ENCODE data around the gene RDH16.
"Not testable (repeated sequence)": the region's sequence is repeated elsewhere in the genome, so short reads cannot be mapped to it uniquely, and the experiment has no call there.

Gene RDH16

GRCh38 chr12:56954057-56954957 lies 3.1 kb downstream of the RDH16 start:
- no peak overlapping the region for H3K27ac Mint-ChIP-seq
- peaks cover 1 to 9% of the 10 kb centered on the region in 2 donors for H3K27me3 Mint-ChIP-seq
- H3K36me3 Mint-ChIP-seq: peaks cover 7 to 33% of the 10 kb centered on the region in 2 donors
- DNase-seq: no peak
- H3K4me3 Mint-ChIP-seq: no peak overlapping the region
- peaks cover 7% of the 10 kb centered on the region in 2 donors for H3K9me3 Mint-ChIP-seq
- no peak for ATAC-seq (replicated peaks)
- H3K4me1 Mint-ChIP-seq: no peaks in the 10 kb centered on the region

- Mint-ChIP-seq H3K9me3 (peaks cover 7% of the 10 kb centered on the region in 2 donors), H3K27ac (no peak overlapping the region)
- ATAC-seq (replicated peaks): no peak
Measured at GRCh38 chr12:56953314-56953713, 4.1 kb downstream of the RDH16 start.

GRCh38 chr12:56951582-56952339 lies 5.6 kb downstream of the RDH16 start:
- Mint-ChIP-seq H3K9me3 (peaks cover 0 to 3% of the 10 kb centered on the region in 2 donors), H3K4me1 (no peaks in the 10 kb centered on the region), H3K27me3 (peaks cover 7 to 8% of the 10 kb centered on the region in 2 donors), H3K36me3 (peaks cover 7 to 22% of the 10 kb centered on the region in 2 donors), H3K4me3 (no peak overlapping the region), H3K27ac (no peak overlapping the region)
- ATAC-seq (replicated peaks): no peak
- no peak for DNase-seq

More at GRCh38 chr12:56953314-56953713, 4.1 kb downstream of the RDH16 start:
- peaks cover 0 to 7% of the 10 kb centered on the region in 2 donors for H3K27me3 Mint-ChIP-seq
- no peaks in the 10 kb centered on the region for H3K4me1 Mint-ChIP-seq
- no peak for DNase-seq
- peaks cover 7 to 35% of the 10 kb centered on the region in 2 donors for H3K36me3 Mint-ChIP-seq
- H3K4me3 Mint-ChIP-seq: no peak overlapping the region

GRCh38 chr12:56948881-56949280 lies 8.5 kb downstream of the RDH16 start:
- Mint-ChIP-seq H3K9me3 (peaks cover 5 to 8% of the 10 kb centered on the region in 2 donors), H3K4me1 (no peaks in the 10 kb centered on the region), H3K27me3 (peaks cover 11 to 16% of the 10 kb centered on the region in 2 donors), H3K27ac (no peak overlapping the region), H3K36me3 (peaks cover 7 to 18% of the 10 kb centered on the region in 2 donors), H3K4me3 (no peak overlapping the region)
- DNase-seq (no peak), ATAC-seq (replicated peaks) (no peak)

GRCh38 chr12:56948457-56948777 lies 9.0 kb downstream of the RDH16 start:
- H3K4me3 Mint-ChIP-seq: no peak overlapping the region
- no peak overlapping the region for H3K27ac Mint-ChIP-seq
- H3K27me3 Mint-ChIP-seq: peaks cover 11 to 16% of the 10 kb centered on the region in 2 donors
- H3K36me3 Mint-ChIP-seq: peaks cover 7 to 18% of the 10 kb centered on the region in 2 donors
- DNase-seq (no peak), ATAC-seq (replicated peaks) (no peak)
- H3K4me1 Mint-ChIP-seq: no peaks in the 10 kb centered on the region
- H3K9me3 Mint-ChIP-seq: peaks cover 9 to 10% of the 10 kb centered on the region in 2 donors

GRCh38 chr12:56947633-56948456 lies 9.6 kb downstream of the RDH16 start:
- Mint-ChIP-seq H3K4me1 (no peaks in the 10 kb centered on the region), H3K9me3 (peaks cover 11% of the 10 kb centered on the region in 2 donors), H3K4me3 (no peak overlapping the region), H3K36me3 (peaks cover 4 to 18% of the 10 kb centered on the region in 2 donors), H3K27me3 (peaks cover 13 to 16% of the 10 kb centered on the region in 2 donors), H3K27ac (no peak overlapping the region)
- ATAC-seq (replicated peaks) (no peak), DNase-seq (no peak)

- Mint-ChIP-seq H3K4me1 (peaks cover 7 to 9% of the 10 kb centered on the region in 2 donors), H3K27ac (no peak overlapping the region), H3K36me3 (peaks cover 0 to under 1% of the 10 kb centered on the region in 2 donors), H3K27me3 (peaks cover 22 to 24% of the 10 kb centered on the region in 2 donors), H3K9me3 (peaks cover 11 to 12% of the 10 kb centered on the region in 2 donors), H3K4me3 (no peak overlapping the region)
- no peak for ATAC-seq (replicated peaks)
- DNase-seq: no peak
Measured at GRCh38 chr12:56943878-56944277, 13.5 kb downstream of the RDH16 start.

GRCh38 chr12:56943374-56943773 lies 14.0 kb downstream of the RDH16 start:
- Mint-ChIP-seq H3K27me3 (peaks cover 22 to 24% of the 10 kb centered on the region in 2 donors), H3K9me3 (peaks cover 11 to 12% of the 10 kb centered on the region in 2 donors)
- not testable (repeated sequence) for H3K4me1 Mint-ChIP-seq; DNase-seq; H3K4me3 Mint-ChIP-seq; ATAC-seq (replicated peaks); H3K36me3 Mint-ChIP-seq; H3K27ac Mint-ChIP-seq

- Mint-ChIP-seq H3K27ac (no peak overlapping the region), H3K4me1 (peaks cover 7 to 9% of the 10 kb centered on the region in 2 donors), H3K4me3 (no peak overlapping the region), H3K27me3 (peaks cover 20 to 30% of the 10 kb centered on the region in 2 donors), H3K36me3 (no peaks in the 10 kb centered on the region), H3K9me3 (peaks cover 9 to 11% of the 10 kb centered on the region in 2 donors)
- DNase-seq: peak; percentile 5
- peak; percentile 78 to 86 for ATAC-seq (replicated peaks)
Measured at GRCh38 chr12:56941299-56942017, 15.9 kb downstream of the RDH16 start.

GRCh38 chr12:56940942-56941298 lies 16.5 kb downstream of the RDH16 start:
- DNase-seq; H3K9me3 Mint-ChIP-seq; ATAC-seq (replicated peaks); H3K36me3 Mint-ChIP-seq; H3K4me3 Mint-ChIP-seq; H3K27ac Mint-ChIP-seq; H3K4me1 Mint-ChIP-seq: not testable (repeated sequence)
- H3K27me3 Mint-ChIP-seq: peaks cover 19 to 27% of the 10 kb centered on the region in 2 donors

- H3K9me3 Mint-ChIP-seq: no peaks in the 10 kb centered on the region
- H3K27ac Mint-ChIP-seq: no peak overlapping the region
- H3K36me3 Mint-ChIP-seq: no peaks in the 10 kb centered on the region
- peaks cover 0 to 1% of the 10 kb centered on the region in 2 donors for H3K4me1 Mint-ChIP-seq
- no peak overlapping the region for H3K4me3 Mint-ChIP-seq
- H3K27me3 Mint-ChIP-seq: peaks cover 10 to 18% of the 10 kb centered on the region in 2 donors
- ATAC-seq (replicated peaks) (no peak), DNase-seq (no peak)
Measured at GRCh38 chr12:56935752-56936151, 21.7 kb downstream of the RDH16 start.

GRCh38 chr12:56935157-56935556 lies 22.3 kb downstream of the RDH16 start:
- DNase-seq: no peak
- Mint-ChIP-seq H3K36me3 (no peaks in the 10 kb centered on the region), H3K27me3 (peaks cover 10 to 18% of the 10 kb centered on the region in 2 donors), H3K27ac (no peak overlapping the region), H3K4me1 (peaks cover 0 to 1% of the 10 kb centered on the region in 2 donors), H3K4me3 (no peak overlapping the region), H3K9me3 (no peaks in the 10 kb centered on the region)
- ATAC-seq (replicated peaks): no peak

- ATAC-seq (replicated peaks) (no peak), DNase-seq (no peak)
- no peaks in the 10 kb centered on the region for H3K36me3 Mint-ChIP-seq
- no peaks in the 10 kb centered on the region for H3K9me3 Mint-ChIP-seq
- peaks cover 10 to 14% of the 10 kb centered on the region in 2 donors for H3K27me3 Mint-ChIP-seq
- H3K4me1 Mint-ChIP-seq: peaks cover 0 to 1% of the 10 kb centered on the region in 2 donors
- H3K4me3 Mint-ChIP-seq: no peak within 1 kb of the TSS
- H3K27ac Mint-ChIP-seq: no peak within 1 kb of the TSS
Measured at GRCh38 chr12:56933826-56934625, 23.4 kb downstream of the RDH16 start, which contains the start of gene SDR9C7. SDR9C7 (minus strand) TSS chr12:56934408; CDS start chr12:56934261, 147 bp downstream.

Data from stimulated activated naive B cell treated with anti-CD40 and anti-IgM and Interleukin-4, amounts not matched to agents 10 μg/mL and 1 μg/mL and 100 μg/mL, for 72 hours (primary cell).